ENCODE results near the gene SULT1C2. TPM values are rescaled to one million over a fixed set of nuclear protein-coding genes. Genes with fewer than 3 reads are reported as not detected.
A peak's percentile ranks its signal among the peaks of the same experiment; 100 is the strongest.

Gene SULT1C2
- total RNA-seq, 1 donor from 2014 or later: 0.28 TPM

GRCh38 chr2:108257757-108258331 lies 30.9 kb upstream of the SULT1C2 start:
- Histone ChIP-seq H3K27ac (no peak overlapping the region), H3K4me3 (no peak overlapping the region), H3K9me3 (ENCODE audit: low read depth) (no peaks in the 10 kb centered on the region), H3K4me1 (peaks cover 3% of the 10 kb centered on the region), H3K4me2 (no peak overlapping the region), H3K36me3 (no peaks in the 10 kb centered on the region), H3F3A (ENCODE audit: low read depth) (no peaks in the 10 kb centered on the region), H3K27me3 (no peaks in the 10 kb centered on the region), H2AFZ (replicated peaks) (no peak overlapping the region), H3K79me2 (ENCODE audit: low read depth) (no peaks in the 10 kb centered on the region), H3K9ac (no peak overlapping the region), H4K20me1 (ENCODE audit: low read depth) (no peaks in the 10 kb centered on the region)
- no peaks in the 10 kb centered on the region for H3K4me1 Mint-ChIP-seq
- no peaks in the 10 kb centered on the region for H3K36me3 Mint-ChIP-seq
- DNase-seq (ENCODE audit: low spot score): no peak
- TF ChIP-seq EZH2 (IDR thresholded peaks at IDR 0.05) (no peak), CTCF (IDR thresholded peaks at IDR 0.05) (no peak), EZH2phosphoT487 (IDR thresholded peaks at IDR 0.05) (no peak)
- no peaks in the 10 kb centered on the region for H3K9me3 Mint-ChIP-seq
- no peak overlapping the region for H3K27ac Mint-ChIP-seq
- H3K4me3 Mint-ChIP-seq: no peak overlapping the region
- H3K27me3 Mint-ChIP-seq (ENCODE audit: insufficient read depth, low read depth): no peaks in the 10 kb centered on the region

- no peak overlapping the region for H3K27ac Mint-ChIP-seq
Observed at GRCh38 chr2:108260773-108261172, 27.9 kb upstream of the SULT1C2 start.

GRCh38 chr2:108262036-108262435 lies 26.7 kb upstream of the SULT1C2 start:
- H3K27me3 Mint-ChIP-seq (ENCODE audit: insufficient read depth, low read depth): no peaks in the 10 kb centered on the region
- H3K4me1 Mint-ChIP-seq: no peaks in the 10 kb centered on the region
- no peaks in the 10 kb centered on the region for H3K36me3 ChIP-seq
- no peaks in the 10 kb centered on the region for H3K36me3 Mint-ChIP-seq
- H2AFZ ChIP-seq (replicated peaks): no peak overlapping the region
- no peak overlapping the region for H3K27ac Mint-ChIP-seq
- no peak overlapping the region for H3K27ac ChIP-seq
- H3K4me1 ChIP-seq: peaks cover 12% of the 10 kb centered on the region
- no peak for DNase-seq (ENCODE audit: low spot score)
- no peak overlapping the region for H3K9ac ChIP-seq
- H3K27me3 ChIP-seq: no peaks in the 10 kb centered on the region
- H3K9me3 Mint-ChIP-seq: no peaks in the 10 kb centered on the region
- H3K4me3 Mint-ChIP-seq: no peak overlapping the region
- H3K4me3 ChIP-seq: no peak overlapping the region
- no peaks in the 10 kb centered on the region for H4K20me1 ChIP-seq (ENCODE audit: low read depth)
- no peaks in the 10 kb centered on the region for H3K9me3 ChIP-seq (ENCODE audit: low read depth)
- H3F3A ChIP-seq (ENCODE audit: low read depth): peaks cover 3% of the 10 kb centered on the region
- TF ChIP-seq CTCF (IDR thresholded peaks at IDR 0.05) (no peak), EZH2phosphoT487 (IDR thresholded peaks at IDR 0.05) (no peak), EZH2 (IDR thresholded peaks at IDR 0.05) (no peak)
- no peaks in the 10 kb centered on the region for H3K79me2 ChIP-seq (ENCODE audit: low read depth)
- H3K4me2 ChIP-seq: no peak overlapping the region

More at GRCh38 chr2:108260773-108261172, 27.9 kb upstream of the SULT1C2 start:
- peaks cover 12% of the 10 kb centered on the region for H3K4me1 ChIP-seq
- H3K9ac ChIP-seq: no peak overlapping the region
- H3K9me3 ChIP-seq (ENCODE audit: low read depth): no peaks in the 10 kb centered on the region
- H3K4me3 ChIP-seq: no peak overlapping the region
- no peak for DNase-seq (ENCODE audit: low spot score)
- TF ChIP-seq EZH2phosphoT487 (IDR thresholded peaks at IDR 0.05): no peak
- no peak for TF ChIP-seq EZH2 (IDR thresholded peaks at IDR 0.05)
- no peak overlapping the region for H2AFZ ChIP-seq (replicated peaks)
- H3K4me1 Mint-ChIP-seq: no peaks in the 10 kb centered on the region
- peaks cover 3% of the 10 kb centered on the region for H3F3A ChIP-seq (ENCODE audit: low read depth)
- no peaks in the 10 kb centered on the region for H3K9me3 Mint-ChIP-seq
- H3K4me2 ChIP-seq: no peak overlapping the region
- no peaks in the 10 kb centered on the region for H3K27me3 ChIP-seq
- no peaks in the 10 kb centered on the region for H3K27me3 Mint-ChIP-seq (ENCODE audit: insufficient read depth, low read depth)
- no peaks in the 10 kb centered on the region for H3K79me2 ChIP-seq (ENCODE audit: low read depth)
- H3K36me3 ChIP-seq: no peaks in the 10 kb centered on the region
- no peak overlapping the region for H3K4me3 Mint-ChIP-seq
- H4K20me1 ChIP-seq (ENCODE audit: low read depth): no peaks in the 10 kb centered on the region
- no peaks in the 10 kb centered on the region for H3K36me3 Mint-ChIP-seq
- no peak overlapping the region for H3K27ac ChIP-seq

- Histone ChIP-seq H3K4me2 (peak overlapping the region; percentile 52), H4K20me1 (ENCODE audit: low read depth) (no peaks in the 10 kb centered on the region), H3K36me3 (no peaks in the 10 kb centered on the region), H3K4me1 (peaks cover 12% of the 10 kb centered on the region), H3K27me3 (no peaks in the 10 kb centered on the region), H3F3A (ENCODE audit: low read depth) (peaks cover 3% of the 10 kb centered on the region), H3K9ac (no peak overlapping the region), H3K4me3 (no peak overlapping the region), H3K27ac (no peak overlapping the region), H3K79me2 (ENCODE audit: low read depth) (no peaks in the 10 kb centered on the region), H2AFZ (replicated peaks) (no peak overlapping the region), H3K9me3 (ENCODE audit: low read depth) (no peaks in the 10 kb centered on the region)
- H3K27ac Mint-ChIP-seq: no peak overlapping the region
- no peaks in the 10 kb centered on the region for H3K36me3 Mint-ChIP-seq
- TF ChIP-seq EZH2phosphoT487 (IDR thresholded peaks at IDR 0.05) (no peak), EZH2 (IDR thresholded peaks at IDR 0.05) (no peak), CTCF (IDR thresholded peaks at IDR 0.05) (no peak)
- no peaks in the 10 kb centered on the region for H3K9me3 Mint-ChIP-seq
- H3K27me3 Mint-ChIP-seq (ENCODE audit: insufficient read depth, low read depth): no peaks in the 10 kb centered on the region
- no peak overlapping the region for H3K4me3 Mint-ChIP-seq
- peak; percentile 54 for DNase-seq (ENCODE audit: low spot score)
- H3K4me1 Mint-ChIP-seq: no peaks in the 10 kb centered on the region
Observed at GRCh38 chr2:108263401-108263800, 25.3 kb upstream of the SULT1C2 start.
